CD4-positive, alpha-beta T cell treated with Interleukin-4 for 1 hour (primary cell): ENCODE results near the gene GPAM.

ENCODE experiments used
- DNase-seq, 2 donors: peaks; one replicate each; pipeline ENCODE4 v3.0.0-alpha.2; 2020 to 2022

Gene GPAM

DNA sequence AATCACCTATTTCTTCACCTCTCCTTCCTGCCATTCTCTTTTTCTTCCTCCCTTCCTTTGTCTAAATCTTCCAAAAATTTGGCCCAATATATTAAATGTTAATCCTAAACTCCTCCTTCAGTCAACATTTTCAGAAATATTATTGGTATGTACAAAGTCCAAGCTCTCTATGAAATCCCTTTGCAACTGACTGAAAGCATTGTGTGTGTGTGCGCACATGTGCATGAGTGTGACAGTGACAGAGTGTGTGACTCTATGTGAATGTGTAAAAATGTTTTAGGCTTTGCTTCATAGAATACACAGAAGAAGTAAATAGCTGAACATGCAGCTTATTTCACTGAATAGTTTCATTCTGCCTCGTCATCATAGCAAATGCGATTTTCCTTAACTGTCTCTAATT lies 7.0 kb downstream of the GPAM start:
- DNase-seq: no peak

DNA sequence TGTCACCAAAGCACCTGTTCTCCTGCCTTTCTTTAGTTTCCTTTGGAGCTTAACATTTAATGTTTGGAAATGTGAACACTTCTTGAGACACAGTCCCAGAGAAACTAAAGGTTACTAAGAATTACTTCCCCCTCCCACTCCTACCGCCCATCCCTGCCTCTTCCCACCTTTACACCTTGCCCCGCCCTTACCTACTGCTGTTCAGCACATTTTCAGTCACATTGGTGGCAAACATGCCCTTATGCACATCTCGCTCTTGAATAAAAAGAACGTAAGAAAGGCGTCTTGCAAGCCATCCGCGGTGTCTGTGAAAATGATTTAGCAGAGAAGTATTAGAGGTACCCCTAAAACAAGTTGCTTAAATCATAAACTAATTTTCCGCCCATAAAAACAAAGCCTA lies 8.2 kb downstream of the GPAM start:
- DNase-seq: no peak

DNA sequence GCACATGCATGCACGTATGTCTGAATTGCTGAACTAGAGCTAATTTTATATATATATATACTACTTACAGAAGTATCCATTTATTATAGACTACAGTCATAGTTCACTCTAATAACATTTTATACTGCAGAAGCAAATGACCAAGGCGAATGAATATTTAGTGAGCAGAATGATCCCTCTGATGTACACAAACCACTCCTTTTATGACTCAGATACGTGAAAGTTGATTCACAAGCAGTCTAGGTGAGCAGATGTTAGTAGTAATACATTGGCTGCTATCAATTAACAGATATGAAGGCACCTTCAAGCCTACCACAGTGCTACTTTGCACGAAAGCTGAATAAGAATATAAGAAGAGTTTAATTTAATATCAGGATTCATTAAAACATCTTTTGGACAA lies 10.4 kb downstream of the GPAM start:
- DNase-seq: no peak

DNA sequence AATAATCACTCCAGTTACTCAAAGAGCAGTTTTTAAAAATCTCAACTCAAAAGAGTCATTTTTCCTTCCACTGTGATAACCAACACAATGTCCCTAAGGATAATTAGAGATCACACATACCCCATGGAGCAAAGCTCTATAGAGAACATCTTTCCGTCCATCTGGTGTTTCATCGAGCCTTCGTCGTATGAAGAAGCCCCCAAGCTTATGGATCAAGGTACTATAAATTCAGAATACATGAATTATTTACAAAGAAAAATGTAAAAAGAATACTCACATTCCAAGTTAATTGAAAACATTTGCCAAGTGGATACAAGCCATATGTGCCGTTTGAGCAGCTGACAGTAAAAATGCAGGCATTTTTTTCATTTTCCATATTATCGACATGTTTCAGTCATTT lies 14.8 kb downstream of the GPAM start:
- no peak for DNase-seq

DNA sequence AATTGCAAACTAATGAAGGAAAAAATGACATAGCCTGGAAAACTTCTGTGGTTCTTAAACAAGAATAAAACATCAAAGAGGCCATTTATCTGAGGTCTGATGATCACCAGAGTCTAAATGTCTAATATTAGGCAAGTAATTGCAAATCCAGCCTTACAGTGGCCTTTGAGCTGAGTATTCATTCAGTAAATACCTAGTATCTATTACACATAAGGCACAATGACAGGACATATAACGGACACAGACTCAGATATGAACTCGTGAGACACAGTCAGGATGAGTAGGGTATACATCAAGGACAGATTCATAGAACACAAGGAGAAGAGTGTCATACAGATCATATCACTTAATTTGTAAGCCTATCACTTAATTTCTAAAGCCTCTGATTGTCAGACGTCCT lies 16.8 kb downstream of the GPAM start:
- no peak for DNase-seq

DNA sequence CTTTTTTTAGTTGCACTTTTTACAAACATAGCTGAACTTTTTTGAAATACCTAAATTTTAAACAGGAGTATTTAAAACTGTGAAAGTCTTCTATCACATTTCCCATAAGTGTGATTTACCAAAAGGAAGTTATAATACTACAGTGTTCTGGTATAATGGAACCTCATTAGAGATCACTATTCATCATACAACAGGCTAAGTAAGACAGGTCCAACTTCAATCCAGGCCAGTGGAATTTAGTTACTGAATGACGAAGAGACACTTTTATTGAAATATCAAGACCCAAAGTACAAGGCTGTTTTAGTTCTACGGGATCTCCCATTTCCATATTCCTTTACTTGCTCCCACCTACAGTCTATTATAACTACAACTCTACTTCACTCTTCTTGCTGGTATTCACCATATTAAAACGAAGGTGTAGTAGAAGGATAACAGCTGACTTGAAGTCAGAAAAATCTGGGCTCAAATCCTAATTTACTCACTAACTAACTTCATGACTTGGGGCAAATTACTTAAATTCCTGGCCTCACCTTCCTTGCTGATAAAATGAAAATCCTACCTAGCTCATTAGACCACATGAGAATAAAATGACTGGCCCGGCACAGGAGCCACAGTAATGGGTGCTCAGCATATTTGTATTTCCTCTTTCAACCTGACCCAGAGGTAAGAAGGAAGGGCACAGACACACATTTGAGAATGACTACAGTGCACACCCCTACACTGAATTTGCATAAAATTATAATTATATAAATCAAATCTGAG lies 21.6 kb downstream of the GPAM start:
- DNase-seq: no peak

DNA sequence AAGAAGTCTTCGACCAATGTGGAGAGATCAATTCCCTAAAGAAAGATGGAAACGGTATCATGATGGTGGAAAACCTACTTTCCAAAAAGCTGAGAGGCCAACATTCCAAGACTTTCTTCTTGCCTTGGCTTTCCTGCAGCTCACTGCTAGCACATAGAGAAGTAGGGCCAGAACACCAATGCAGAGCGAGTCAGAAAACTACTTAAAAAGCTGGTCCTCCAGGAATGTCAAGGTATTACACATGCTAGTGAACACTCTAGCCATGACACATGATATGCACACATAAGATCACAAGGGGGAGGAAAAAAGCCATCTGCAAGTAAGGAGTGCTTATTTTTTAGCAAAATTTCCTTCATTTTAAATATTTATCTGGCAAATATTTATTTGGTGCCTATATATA lies 22.7 kb downstream of the GPAM start:
- no peak for DNase-seq

DNA sequence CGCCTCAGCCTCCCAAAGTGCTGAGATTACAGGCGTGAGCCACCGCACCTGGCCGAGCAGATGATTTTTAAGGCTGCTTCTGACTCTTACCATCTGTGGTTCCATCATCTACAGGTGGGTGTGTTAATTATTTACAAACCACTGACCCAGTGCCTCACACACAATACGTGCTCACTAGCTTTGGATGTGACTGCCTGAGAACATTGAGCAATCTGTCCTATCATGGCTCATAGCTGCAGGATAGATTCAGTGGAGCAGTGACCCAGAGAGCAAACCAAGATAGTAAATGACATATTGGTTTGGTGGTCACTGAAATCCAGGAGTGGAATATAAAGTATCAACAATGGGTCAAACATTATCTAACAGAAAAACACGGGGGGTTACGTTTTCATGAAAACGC lies 24.1 kb downstream of the GPAM start:
- DNase-seq: no peak

DNA sequence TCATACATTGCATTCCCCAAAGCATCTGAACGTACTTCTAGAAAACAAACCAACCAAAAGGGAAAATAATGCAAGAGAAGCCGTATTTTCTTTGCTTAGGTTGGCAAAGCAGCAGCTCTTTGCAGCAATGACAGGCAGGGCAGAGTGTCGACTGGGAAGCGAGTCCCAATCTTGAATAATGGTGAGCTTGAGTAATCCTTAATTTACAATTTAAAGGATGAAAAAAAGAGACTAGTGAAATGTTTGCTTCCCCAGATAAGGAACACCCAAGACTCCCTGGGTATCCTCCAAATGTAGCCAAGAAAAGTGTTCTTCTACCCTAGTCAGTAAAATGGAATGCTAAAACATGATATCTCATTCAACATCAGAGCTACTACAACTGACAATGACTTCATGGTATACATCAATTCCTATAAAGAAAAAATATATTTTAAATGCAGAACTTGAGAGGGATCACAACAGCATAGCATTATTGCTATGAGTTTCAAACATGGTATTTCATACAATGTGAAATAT lies 32.0 kb downstream of the GPAM start:
- DNase-seq: no peak

DNA sequence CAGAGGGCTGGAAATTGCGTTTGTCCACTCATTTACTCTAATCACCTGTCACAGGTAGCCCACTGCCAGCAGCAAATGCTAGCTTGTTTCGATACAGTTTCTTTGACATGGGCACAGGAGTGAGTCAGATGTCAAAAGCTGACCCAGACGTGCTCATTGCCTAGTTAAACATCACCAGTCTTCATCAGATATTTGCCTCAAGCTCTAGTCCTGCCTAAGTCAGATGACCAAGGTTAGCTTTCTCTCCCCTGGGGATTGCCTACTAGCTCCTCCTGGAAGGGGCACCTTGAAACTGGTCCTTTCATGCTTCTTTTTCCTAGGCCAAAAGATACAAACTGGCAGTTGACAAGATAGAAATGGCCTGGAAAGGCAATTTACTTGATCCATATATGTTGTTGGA lies 35.2 kb downstream of the GPAM start:
- DNase-seq: no peak

DNA sequence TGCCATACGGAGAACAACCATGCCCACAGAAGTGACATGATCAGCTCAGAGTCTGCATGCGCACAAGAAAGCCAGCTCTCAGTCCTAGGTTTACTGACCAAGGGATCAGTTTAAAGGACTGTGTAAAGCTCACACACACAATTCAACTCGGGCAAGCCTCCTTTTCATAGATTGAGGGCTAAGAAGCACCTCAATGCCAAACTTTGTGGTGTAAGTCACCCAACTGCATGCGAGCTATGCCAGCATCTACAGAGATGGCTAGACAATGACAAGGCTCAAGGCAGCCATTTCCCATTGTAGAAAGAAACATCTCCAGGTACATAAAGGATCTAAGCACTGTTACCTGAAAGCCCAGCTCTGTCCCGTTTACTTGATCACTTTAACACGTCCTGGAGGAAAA lies 36.8 kb downstream of the GPAM start:
- DNase-seq: no peak

DNA sequence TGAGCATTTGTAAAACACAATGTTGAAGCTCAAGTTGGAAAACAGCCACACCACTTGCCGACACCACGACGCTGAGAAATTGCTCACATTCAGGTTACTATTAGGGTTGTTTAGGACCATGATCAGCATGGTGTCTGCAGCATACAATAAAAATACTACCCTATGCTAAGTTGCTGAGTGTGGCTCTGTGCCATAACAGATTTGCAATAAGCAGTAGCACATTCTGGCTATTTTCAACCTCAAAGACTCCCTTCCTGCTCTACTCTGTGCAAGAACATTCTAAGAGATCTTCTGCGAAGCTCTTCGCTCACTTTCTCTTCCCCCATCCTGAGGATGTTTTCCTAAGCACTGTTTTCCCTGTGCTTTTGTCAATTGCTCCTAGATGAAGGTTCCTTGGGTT lies 38.3 kb downstream of the GPAM start:
- DNase-seq: no peak

DNA sequence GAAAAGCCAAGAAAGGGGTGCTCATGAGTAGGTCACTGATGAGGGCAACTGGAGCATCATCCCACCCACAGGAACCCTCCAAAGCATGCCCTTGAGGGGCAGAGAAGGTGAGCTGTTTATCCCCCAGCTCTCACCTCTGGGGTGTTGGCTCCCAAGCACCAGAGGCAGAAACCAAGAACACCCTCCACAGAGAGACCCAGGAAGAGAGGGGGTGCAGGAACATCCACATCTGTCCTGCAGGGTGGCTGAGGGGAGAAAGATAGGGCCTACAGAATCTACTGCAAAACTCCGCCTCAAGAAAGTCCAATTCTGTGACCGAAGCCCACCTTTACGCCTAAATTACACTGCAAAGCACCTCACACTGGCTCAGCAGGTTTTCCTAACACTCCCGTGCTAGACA lies 40.1 kb downstream of the GPAM start:
- no peak for DNase-seq

DNA sequence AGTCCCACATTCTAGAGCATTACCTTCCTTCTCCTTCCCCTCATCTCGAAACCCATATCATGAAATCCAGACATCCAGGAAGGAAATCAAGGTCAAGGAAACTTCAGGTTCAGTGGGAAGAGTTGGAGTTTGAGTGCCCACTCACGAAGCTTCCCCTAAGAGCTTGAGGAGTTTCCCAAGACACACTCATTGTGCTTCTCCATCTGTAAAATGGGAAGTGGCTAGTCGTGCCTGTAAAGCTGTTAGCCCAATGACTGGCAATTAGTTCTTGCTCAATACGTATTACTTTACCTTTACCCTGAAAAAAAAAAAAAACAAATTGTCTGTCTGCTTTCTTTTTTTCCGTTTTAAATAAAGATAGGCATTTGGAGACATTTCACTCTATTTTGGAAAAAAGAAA lies 42.3 kb downstream of the GPAM start:
- no peak for DNase-seq

DNA sequence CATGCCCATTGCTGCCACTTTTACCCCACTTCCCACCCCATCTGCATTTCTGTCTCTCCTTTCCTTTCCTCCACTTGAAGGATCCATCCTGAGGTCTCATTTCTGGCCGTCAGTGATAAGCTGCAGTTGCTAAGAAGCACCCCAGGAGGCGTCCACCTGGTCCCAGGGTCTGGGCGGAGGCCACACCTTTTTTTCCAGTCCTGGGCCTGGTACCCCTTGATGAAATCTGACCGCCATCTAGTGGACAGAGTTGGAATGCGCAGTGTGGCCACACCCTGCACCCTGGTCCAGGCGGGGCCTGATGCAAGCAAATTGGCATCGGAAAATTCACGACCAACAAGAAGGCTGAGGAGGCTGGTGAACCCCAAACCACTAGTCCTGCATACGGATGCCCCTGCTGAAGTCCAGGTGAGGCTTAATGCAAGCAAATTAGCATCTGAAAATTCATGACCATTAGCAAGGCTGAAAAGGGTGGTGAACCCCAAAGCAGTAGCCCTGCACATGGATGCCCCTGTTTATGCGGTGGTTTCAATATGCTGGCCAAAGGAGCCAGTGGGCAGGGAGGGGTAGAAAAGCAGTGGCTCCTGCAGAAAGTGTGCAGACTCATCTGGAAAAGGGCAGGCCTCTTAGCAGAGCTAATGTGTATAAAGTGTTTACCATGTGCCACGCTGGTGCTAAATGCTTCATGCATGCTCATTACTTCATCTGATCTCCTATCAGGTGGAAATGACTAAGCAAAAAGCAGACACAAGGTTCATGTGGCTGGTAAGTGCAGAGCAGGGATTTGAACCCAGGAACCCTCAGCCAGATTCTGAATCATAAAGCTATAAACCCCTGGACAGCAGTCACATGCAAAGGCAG lies 43.2 kb downstream of the GPAM start:
- peak; percentile 61 to 66 for DNase-seq

DNA sequence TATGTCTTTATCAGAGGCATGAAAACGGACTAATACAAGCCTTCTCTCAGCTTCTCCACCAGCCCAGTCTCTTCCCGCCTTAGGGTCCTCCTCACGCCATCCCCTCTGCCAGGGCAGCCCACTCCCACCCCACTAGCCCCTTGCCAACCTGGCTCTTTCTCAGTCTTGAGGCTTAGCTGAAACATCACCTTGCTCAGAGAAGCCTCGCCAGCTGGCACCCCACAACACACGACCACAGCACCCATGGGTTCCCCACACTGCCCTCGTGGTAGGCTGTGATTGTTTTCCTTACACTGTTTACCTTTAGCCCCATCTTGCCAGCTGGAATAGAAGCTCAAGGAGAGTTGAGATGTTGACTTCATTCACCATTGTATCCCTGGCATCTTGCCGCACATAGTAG lies 44.4 kb downstream of the GPAM start:
- DNase-seq: no peak

DNA sequence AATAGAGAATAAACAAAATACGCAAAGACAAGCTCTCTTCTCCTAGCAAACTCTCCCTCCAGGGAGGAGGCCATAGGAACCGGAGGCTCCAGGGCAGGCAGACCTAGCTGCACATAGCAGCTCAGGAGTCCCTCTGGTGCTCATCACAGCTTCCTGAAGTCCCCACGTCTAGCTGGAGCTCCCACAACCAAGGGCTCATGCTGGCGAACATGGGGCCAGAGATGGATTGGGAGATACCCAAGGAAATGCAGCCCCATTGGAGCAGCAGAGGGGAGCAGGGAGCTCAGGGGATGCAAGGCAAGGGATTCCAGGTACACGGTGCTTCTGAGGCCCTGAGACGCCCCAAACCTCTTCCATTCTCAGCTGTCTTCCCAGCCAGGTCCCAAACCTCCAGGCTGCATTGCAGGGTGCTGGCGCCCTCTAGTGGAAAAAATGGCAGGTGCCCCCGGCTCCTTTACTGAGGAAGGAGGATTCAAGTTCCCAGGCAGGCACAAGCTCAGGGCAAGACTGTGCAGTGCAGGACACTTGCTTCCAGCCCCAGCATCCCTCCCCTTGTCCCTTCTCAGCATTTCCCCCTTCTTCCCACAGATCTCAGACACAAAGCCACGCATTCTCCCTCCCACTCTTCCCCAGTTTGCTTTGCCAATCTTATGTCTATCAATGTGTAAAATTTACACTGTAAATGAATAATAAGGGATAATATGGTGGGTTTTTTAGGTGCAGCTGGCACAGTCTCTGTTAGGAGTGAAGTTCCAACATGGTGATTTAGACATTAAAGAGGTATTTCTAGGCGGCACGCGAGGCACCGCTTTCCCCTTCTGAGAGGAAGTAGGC lies 46.2 kb downstream of the GPAM start:
- peak; percentile 45 to 46 for DNase-seq

DNA sequence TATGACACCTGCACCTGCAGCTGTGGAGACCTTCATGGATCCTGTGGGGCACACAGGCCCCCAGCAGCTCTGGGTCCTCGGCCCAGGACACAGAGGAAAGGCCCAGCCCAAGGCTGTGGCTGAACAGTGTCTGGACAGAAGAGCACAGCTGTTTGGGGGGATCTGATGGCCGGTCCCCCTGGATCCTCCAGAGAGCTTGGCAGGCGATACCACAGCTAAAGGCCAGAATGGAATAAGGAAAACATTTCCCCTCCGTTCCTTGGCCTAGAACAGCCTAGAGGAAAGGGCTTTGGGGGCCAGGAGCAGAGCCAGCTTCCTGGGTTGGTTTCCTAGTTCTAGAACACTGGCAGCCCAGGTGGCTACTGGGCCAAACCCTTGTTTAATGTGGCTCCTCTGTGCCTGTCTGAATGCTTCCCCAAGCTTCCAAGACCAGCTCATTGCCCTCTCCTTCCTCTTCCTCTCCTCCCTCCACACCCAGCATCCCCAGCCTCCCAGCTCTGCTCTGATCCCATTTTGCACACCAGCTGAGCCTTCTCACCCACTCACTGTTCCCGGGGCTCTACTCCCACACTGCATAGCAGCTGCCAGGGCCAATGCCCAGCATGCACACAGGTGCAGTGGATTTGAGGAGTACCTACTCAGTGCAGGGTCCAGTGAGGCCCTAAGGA lies 46.9 kb downstream of the GPAM start:
- DNase-seq: no peak

DNA sequence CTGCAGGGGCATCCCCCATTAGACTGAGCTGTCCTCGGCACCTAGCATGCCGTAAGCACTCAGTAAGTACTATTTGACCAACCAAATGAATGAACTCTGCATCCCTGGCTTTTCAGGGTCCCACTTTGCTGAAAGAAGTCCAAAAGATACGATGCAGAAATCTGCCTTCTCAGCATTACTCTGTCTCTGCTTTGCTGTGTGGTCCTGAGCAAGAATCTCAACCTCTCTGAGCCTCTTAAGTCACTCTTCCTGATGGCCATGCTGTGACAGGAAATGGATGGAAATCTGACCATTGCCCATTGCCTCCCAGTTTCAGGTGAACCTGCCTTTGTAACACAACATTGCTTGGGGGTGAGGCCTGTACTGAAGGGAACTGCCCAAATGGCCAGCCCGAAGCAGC lies 48.0 kb downstream of the GPAM start:
- no peak for DNase-seq

DNA sequence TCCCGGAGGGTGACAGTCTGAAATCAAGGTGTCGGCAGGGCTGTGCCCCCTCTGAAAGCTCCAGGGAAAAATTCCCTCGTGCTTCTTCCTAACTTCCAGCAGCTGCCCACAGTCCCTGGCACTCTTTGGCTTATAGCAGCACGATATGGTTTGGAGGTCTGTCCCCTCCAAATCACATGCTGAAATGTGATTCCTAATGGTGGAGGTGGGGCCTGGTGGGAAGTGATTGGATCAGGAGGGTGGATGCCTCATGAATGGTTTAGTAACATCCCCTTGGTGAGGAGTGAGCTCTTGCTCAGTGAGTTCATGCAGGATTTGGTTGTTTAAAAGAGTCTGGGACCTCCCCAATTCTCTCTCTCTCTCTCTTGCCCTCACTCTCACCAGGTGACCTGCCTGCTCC lies 51.1 kb downstream of the GPAM start:
- no peak for DNase-seq

DNA sequence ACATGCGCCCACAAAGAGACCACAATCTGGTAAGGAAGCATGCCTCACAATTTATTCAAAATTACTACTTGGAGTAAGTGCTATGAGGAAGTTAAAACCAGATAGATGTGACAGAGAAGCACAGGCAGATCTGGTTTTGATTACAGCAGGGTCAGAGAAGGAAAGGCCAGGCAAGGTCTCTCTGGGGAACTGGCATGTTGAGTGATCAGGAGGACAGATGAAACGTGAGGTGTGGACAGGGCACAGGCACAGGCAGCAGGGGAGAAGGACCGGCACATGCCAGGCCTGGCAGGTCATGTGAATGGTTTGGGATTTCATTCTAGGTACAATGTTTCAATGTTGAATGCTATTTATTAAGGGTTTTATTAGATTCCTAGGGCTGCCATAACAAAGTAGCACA lies 51.6 kb downstream of the GPAM start:
- no peak for DNase-seq

DNA sequence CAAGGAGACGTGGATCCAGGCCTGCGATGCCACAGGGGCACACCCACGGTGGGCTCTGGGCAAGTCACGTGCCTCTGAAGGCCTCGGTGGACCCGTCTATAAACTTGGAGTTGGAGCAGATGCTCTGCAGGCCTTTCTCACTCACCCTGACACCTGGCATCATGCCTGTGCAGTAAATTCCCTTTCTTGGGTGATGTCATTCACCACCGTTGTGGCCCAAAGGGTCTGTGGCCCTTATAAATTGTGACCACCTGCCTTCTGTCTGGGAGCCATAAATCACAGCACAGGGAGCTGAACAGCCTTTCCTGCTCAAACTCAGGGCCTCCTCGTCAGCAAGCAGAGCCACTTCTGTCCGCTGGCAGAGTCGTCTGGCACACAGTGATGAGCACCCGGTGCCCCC lies 52.2 kb downstream of the GPAM start:
- DNase-seq: no peak

DNA sequence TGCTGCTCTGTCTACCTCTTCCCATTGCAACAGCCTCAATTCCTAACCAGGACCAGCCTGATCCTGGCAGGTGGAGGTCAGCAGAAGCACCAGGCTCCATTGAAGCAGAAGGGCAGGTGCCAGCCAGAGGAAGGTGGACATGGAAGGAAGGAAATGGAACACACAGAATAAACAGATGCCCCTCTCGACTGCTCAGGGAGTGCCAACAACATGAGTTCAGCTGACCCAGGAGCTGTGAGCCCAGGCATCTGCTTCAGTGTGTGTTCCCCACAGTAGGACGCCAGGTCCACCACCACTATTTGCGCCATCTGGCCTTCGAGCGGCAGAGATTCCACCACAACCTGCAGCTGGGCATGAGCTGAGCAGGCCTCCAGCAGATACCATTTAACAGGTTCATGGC lies 56.7 kb downstream of the GPAM start:
- DNase-seq: no peak
